GF-D8 (cell line): ENCODE data around the gene TBC1D9B.
A peak's percentile ranks its signal among the peaks of the same experiment; 100 is the strongest.

ENCODE experiments used
- DNase-seq: peaks from one replicate; lab custom pipeline; 2025; lab: John Stamatoyannopoulos, UW

TBC1D9B gene

GRCh38 chr5:179906795-179907555 lies 722 bp downstream of the TBC1D9B start:
- no peak for DNase-seq

GRCh38 chr5:179906294-179906794 lies 1.4 kb downstream of the TBC1D9B start:
- DNase-seq = peak; percentile 45

GRCh38 chr5:179905161-179905560 lies 2.5 kb downstream of the TBC1D9B start:
- DNase-seq = peak; percentile 42

GRCh38 chr5:179904463-179905160 lies 3.1 kb downstream of the TBC1D9B start:
- DNase-seq = no peak

- no peak for DNase-seq
Measured at GRCh38 chr5:179902763-179903158, 4.9 kb downstream of the TBC1D9B start.

GRCh38 chr5:179901915-179902762 lies 5.6 kb downstream of the TBC1D9B start:
- no peak for DNase-seq

- no peak for DNase-seq
Measured at GRCh38 chr5:179901462-179901861, 6.2 kb downstream of the TBC1D9B start.

GRCh38 chr5:179900711-179901110 lies 7.0 kb downstream of the TBC1D9B start:
- DNase-seq = no peak

- no peak for DNase-seq
Measured at GRCh38 chr5:179900206-179900605, 7.5 kb downstream of the TBC1D9B start.

GRCh38 chr5:179895861-179896260 lies 11.8 kb downstream of the TBC1D9B start:
- no peak for DNase-seq

- DNase-seq = no peak
Measured at GRCh38 chr5:179893958-179894895, 13.5 kb downstream of the TBC1D9B start.

- DNase-seq = no peak
Measured at GRCh38 chr5:179893076-179893957, 14.4 kb downstream of the TBC1D9B start.

- no peak for DNase-seq
Measured at GRCh38 chr5:179892255-179892654, 15.4 kb downstream of the TBC1D9B start.

- no peak for DNase-seq
Measured at GRCh38 chr5:179890751-179891682, 16.7 kb downstream of the TBC1D9B start.

GRCh38 chr5:179889885-179890284 lies 17.8 kb downstream of the TBC1D9B start:
- no peak for DNase-seq

GRCh38 chr5:179887802-179888201 lies 19.9 kb downstream of the TBC1D9B start:
- no peak for DNase-seq

GRCh38 chr5:179887095-179887494 lies 20.6 kb downstream of the TBC1D9B start:
- no peak for DNase-seq

GRCh38 chr5:179886190-179886911 lies 21.3 kb downstream of the TBC1D9B start:
- no peak for DNase-seq
